HCT116 (cell line): ENCODE data around the gene ITPKA. TPM values are rescaled to one million over a fixed set of nuclear protein-coding genes. Genes with fewer than 3 reads are reported as not detected.
A peak's percentile ranks its signal among the peaks of the same experiment; 100 is the strongest.

Experiments
- ATAC-seq: fragments of 200-7000 bp; cut with Tn5 transposase; 2 replicates; pipeline ENCODE4 v1.9.1; 2020; ENCODE audit warnings: mild to moderate bottlenecking, moderate library complexity
- Bru-seq: library from RNA; stranded (reverse); fragments of 400-500 nt; gene quantifications from one replicate; lab custom pipeline; 2021; lab: Mats Ljungman, UMichigan
- BruChase-seq, 2 experiments: library from RNA; stranded (reverse); fragments of 400-500 nt; gene quantifications; one replicate each; lab custom pipeline; 2021; lab: Mats Ljungman, UMichigan
- BruUV-seq: library from RNA; stranded (reverse); fragments of 400-500 nt; replicated peaks from 2 replicates; lab custom pipeline; 2021; lab: Mats Ljungman, UMichigan
- CTCF ChIA-PET: fragments of 300-600 bp; sonication (Branson Sonifier 250); formaldehyde crosslinking; loops from one replicate; lab custom pipeline; 2021; ENCODE audit warnings: antibody characterized with exemption; lab: Charles Lee
- POLR2A ChIA-PET: fragments of 300-600, 350-600 bp; sonication (Branson Sonifier 250); formaldehyde crosslinking; loops from one replicate; lab custom pipeline; 2021; ENCODE audit warnings: antibody characterized with exemption; lab: Charles Lee
- RAD21 ChIA-PET, 2 experiments: fragments of 300-600 bp; sonication (Branson Sonifier 250); formaldehyde crosslinking; loops; one replicate each; lab custom pipeline; 2023; ENCODE audit warnings: low total read pairs in 2 of 2; ENCODE audit not compliant: uncharacterized antibody in 2 of 2, unreplicated experiment in 2 of 2, low non-redundant PET in 1 of 2; lab: Charles Lee
- DNase-seq: peaks from one replicate; pipeline ENCODE4 v3.0.0-alpha.2; 2010; ENCODE audit warnings: low read depth, low spot score
- H2AFZ ChIP-seq: fragments of 200-600 bp; shearing (Covaris generic), sonication (generic); 2 replicates; pipeline ENCODE4 v1.6.1; 2017; ENCODE audit warnings: low read depth, mixed run types, mixed read lengths, antibody characterized with exemption, low read length; ENCODE audit not compliant: poor library complexity, severe bottlenecking
- H3K27ac ChIP-seq: 2 replicates; pipeline ENCODE4 v1.5.1; 2012; ENCODE audit warnings: low read depth, low read length
- H3K27me3 ChIP-seq: fragments of 200-600 bp; sonication (generic); 2 replicates; pipeline ENCODE4 v1.6.1; 2016; ENCODE audit warnings: mixed run types, low read length, mixed read lengths; ENCODE audit not compliant: insufficient read depth
- H3K36me3 ChIP-seq, 2 experiments: fragments of 200-500 bp in 1 of 2; fragments of 200-600 bp in 1 of 2; sonication (Bioruptor generic) in 1 of 2; sonication (generic) in 1 of 2; 2 replicates each; pipeline versions ENCODE4 v1.5.1 to v1.6.1; 2014 to 2016; ENCODE audit warnings: low read length in 2 of 2, inconsistent platforms in 1 of 2, mixed read lengths in 1 of 2, mixed run types in 1 of 2; ENCODE audit not compliant: insufficient read depth in 2 of 2, control insufficient read depth in 1 of 2
- H3K4me1 ChIP-seq, 2 experiments: fragments of 200-600 bp in 1 of 2; sonication (generic) in 1 of 2; 2 replicates each; pipeline versions ENCODE4 v1.5.1 to v1.6.1; 2012 to 2017; ENCODE audit warnings: low read length in 2 of 2, inconsistent platforms in 1 of 2, mild to moderate bottlenecking in 1 of 2, mixed read lengths in 1 of 2, mixed run types in 1 of 2, moderate library complexity in 1 of 2; ENCODE audit not compliant: insufficient read depth in 2 of 2, control insufficient read depth in 1 of 2
- H3K4me2 ChIP-seq: fragments of 200-600 bp; sonication (generic); 2 replicates; pipeline ENCODE4 v1.6.1; 2017; ENCODE audit warnings: mixed run types, low read length, mixed read lengths
- H3K4me3 ChIP-seq, 2 experiments: fragments of 200-600 bp in 1 of 2; sonication (generic) in 1 of 2; replicated peaks in 1 of 2; 2 replicates each; pipeline ENCODE4 v1.5.1; 2011 to 2016; ENCODE audit warnings: low read length in 2 of 2, control low read depth in 1 of 2, low read depth in 1 of 2, mild to moderate bottlenecking in 1 of 2, mixed read lengths in 1 of 2, mixed run types in 1 of 2
- H3K79me2 ChIP-seq: fragments of 200-600 bp; sonication (generic); 2 replicates; pipeline ENCODE4 v1.6.1; 2017; ENCODE audit warnings: mild to moderate bottlenecking, mixed run types, low read length, moderate library complexity, mixed read lengths; ENCODE audit not compliant: insufficient read depth
- H3K9ac ChIP-seq: fragments of 200-600 bp; sonication (generic); 2 replicates; pipeline ENCODE4 v1.6.1; 2016; ENCODE audit warnings: low read length, mixed read lengths
- H3K9me2 ChIP-seq: fragments of 200-600 bp; sonication (generic), shearing (Covaris generic); 2 replicates; pipeline ENCODE4 v1.6.1; 2017; ENCODE audit warnings: mixed run types, mild to moderate bottlenecking, moderate library complexity; ENCODE audit not compliant: insufficient read depth
- H3K9me3 ChIP-seq, 2 experiments: fragments of 200-500 bp in 1 of 2; fragments of 200-600 bp in 1 of 2; sonication (Bioruptor generic) in 1 of 2; sonication (generic) in 1 of 2; 2 replicates each; pipeline ENCODE4 v1.6.1; 2014 to 2017; ENCODE audit warnings: low read length in 2 of 2, mixed read lengths in 2 of 2, inconsistent platforms in 1 of 2, low read depth in 1 of 2, mild to moderate bottlenecking in 1 of 2, mixed run types in 1 of 2, moderate library complexity in 1 of 2; ENCODE audit not compliant: control insufficient read depth in 1 of 2, insufficient read depth in 1 of 2
- H4K20me1 ChIP-seq: fragments of 200-600 bp; sonication (generic), shearing (Covaris generic); 2 replicates; pipeline ENCODE4 v1.6.1; 2017; ENCODE audit warnings: mixed run types, mild to moderate bottlenecking, moderate library complexity; ENCODE audit not compliant: insufficient read depth
- EGR1 ChIP-seq: IDR thresholded peaks from 2 replicates; pipeline ENCODE4 v1.6.1; 2012; ENCODE audit warnings: low read depth
- ELF1 ChIP-seq: IDR thresholded peaks from 2 replicates; pipeline ENCODE4 v1.6.1; 2012; ENCODE audit warnings: low read depth, borderline replicate concordance
- EZH2 ChIP-seq: fragments of 200-600 bp; sonication (generic); IDR thresholded peaks from 2 replicates; pipeline ENCODE4 v1.6.1; 2017; ENCODE audit warnings: antibody characterized with exemption, mixed run types
- EZH2phosphoT487 ChIP-seq: fragments of 200-600 bp; IDR thresholded peaks from 2 replicates; pipeline ENCODE4 v1.6.1; 2018; ENCODE audit warnings: antibody characterized with exemption, borderline replicate concordance
- FOSL1 ChIP-seq: IDR thresholded peaks from 2 replicates; pipeline ENCODE4 v1.6.1; 2012; ENCODE audit warnings: low read depth
- JUND ChIP-seq: IDR thresholded peaks from 2 replicates; pipeline ENCODE4 v1.6.1; 2012
- POLR2A ChIP-seq: IDR thresholded peaks from 2 replicates; pipeline ENCODE4 v1.7.0; 2011; ENCODE audit warnings: borderline replicate concordance; ENCODE audit not compliant: insufficient read depth, insufficient read length; ENCODE audit errors: extremely low read depth
- POLR2AphosphoS5 ChIP-seq: IDR thresholded peaks from 2 replicates; pipeline ENCODE4 v1.6.1; 2011; ENCODE audit warnings: mild to moderate bottlenecking, low read depth, low read length, moderate library complexity
- RAD21 ChIP-seq: IDR thresholded peaks from 2 replicates; pipeline ENCODE4 v1.6.1; 2012; ENCODE audit warnings: low read depth, mild to moderate bottlenecking
- SIN3A ChIP-seq: IDR thresholded peaks from 2 replicates; pipeline ENCODE4 v1.6.1; 2012; ENCODE audit warnings: low read depth
- SP1 ChIP-seq: IDR thresholded peaks from 2 replicates; pipeline ENCODE4 v1.6.1; 2012; ENCODE audit warnings: low read depth
- TCF7L2 ChIP-seq: IDR thresholded peaks from 2 replicates; pipeline ENCODE4 v1.7.0; 2011; ENCODE audit warnings: borderline replicate concordance, inconsistent platforms; ENCODE audit not compliant: insufficient read depth, insufficient read length; ENCODE audit errors: extremely low read depth
- ZFX ChIP-seq: fragments of 450-650 bp; IDR thresholded peaks from 2 replicates; pipeline ENCODE4 v1.6.1; 2017
- intact Hi-C: fragments of 100-400 bp; cut with micrococcal nuclease; formaldehyde crosslinking; loops from 2 replicates; pipeline ENCODE4 v1.10.0; 2022
- long read RNA-seq: library from polyadenylated mRNA; unstranded; transcript quantifications from one replicate; pipeline ENCODE4 v2.0.0, GENCODE V29; 2021; ENCODE audit not compliant: unreplicated experiment
- polyA plus RNA-seq: library from polyadenylated mRNA; unstranded; fragments of >200 nt; gene quantifications from 2 replicates; pipeline ENCODE4 v1.2.1, GENCODE V29; 2012; ENCODE audit warnings: missing spikeins
- total RNA-seq: library from RNA; stranded (reverse); gene quantifications from one replicate; pipeline ENCODE4 v1.2.1, GENCODE V29; 2021; ENCODE audit not compliant: unreplicated experiment
- TF ChIP-seq, protein P1 (sequence below), 3 experiments: fragments of 200-600 bp in 1 of 3; sonication (generic) in 1 of 3; IDR thresholded peaks in 2 of 3; conservative IDR thresholded peaks in 1 of 3; 2 replicates each; pipeline ENCODE4 v1.5.1; 2012 to 2017; ENCODE audit warnings: low read depth in 2 of 3, low read length in 2 of 3, antibody characterized with exemption in 1 of 3, borderline replicate concordance in 1 of 3, control low read depth in 1 of 3, mild to moderate bottlenecking in 1 of 3, mixed read lengths in 1 of 3, mixed run types in 1 of 3, moderate library complexity in 1 of 3; ENCODE audit not compliant: insufficient read depth in 1 of 3
- TF ChIP-seq, protein P2 (sequence below): IDR thresholded peaks from 2 replicates; pipeline ENCODE4 v1.6.1; 2012

The ITPKA gene
- total RNA-seq (10.8 TPM), Bru-seq, nascent RNA (percentile 40 among the genes with signal in this experiment), BruChase-seq, experiment 1, labeled RNA remaining after a 6-hour chase (percentile 56 among the genes with signal in this experiment), BruChase-seq, experiment 2, labeled RNA remaining after a 2-hour chase (percentile 41 among the genes with signal in this experiment)
- polyA plus RNA-seq: 12.5 and 17.8 TPM in 2 replicates
- long read RNA-seq, transcript ITPKA-201 (7 exons, 1,824 nt): major isoform, 32 of 37 reads
- long read RNA-seq, partial matches to known transcripts: 4 of 37 reads
- long read RNA-seq, other reads (novel, unspliced or antisense): 0 of 37 reads

DNA sequence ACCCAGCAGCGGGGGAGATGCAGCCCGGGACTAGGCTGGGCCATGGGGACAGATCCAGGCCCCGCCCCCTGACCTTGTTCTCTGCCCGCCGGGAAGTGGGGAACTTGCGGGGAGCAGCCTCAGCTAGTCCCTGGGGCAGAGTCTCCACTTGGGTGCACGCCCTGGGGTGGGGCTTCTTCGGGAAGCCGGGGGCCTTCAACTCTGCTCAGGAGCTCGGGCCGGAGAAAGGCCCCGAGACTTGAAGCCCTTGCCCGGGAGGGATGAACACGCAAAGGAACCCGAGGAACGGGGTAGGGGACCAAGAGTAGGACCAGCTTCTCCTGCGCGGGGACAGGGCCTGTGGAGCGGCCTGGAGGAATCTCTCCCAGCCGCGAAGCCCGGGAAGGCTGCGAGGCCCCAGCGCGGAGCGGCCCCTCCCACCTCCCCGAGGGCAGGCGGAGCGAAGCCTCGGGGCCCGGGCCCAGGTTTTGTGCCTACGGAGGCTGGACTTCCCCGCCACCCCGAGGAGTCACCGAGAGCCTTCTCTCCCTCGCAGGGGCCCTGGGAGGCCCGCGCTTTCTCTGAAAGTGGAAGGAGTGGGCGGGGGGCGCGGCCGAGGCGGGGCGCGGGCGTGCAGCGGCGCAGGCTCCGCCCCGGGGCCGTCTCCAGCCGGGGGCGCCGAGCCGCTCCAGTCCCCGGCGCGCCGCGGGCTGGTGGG lies at the start of gene ITPKA:
TSS of gene ITPKA (plus strand) at position 670 of the 697 bp plus-strand sequence. CDS start 54 bp downstream, outside the sequence.
- Histone ChIP-seq H3K79me2 (no peaks in the 10 kb centered on the region), H3K4me1 (peaks cover 37 to 55% of the 10 kb centered on the region in 2 experiments), H2AFZ (peak within 1 kb of the TSS; percentile 5), H3K27ac (peak within 1 kb of the TSS; percentile 76), H3K27me3 (no peaks in the 10 kb centered on the region), H3K9me3 (no peaks in the 10 kb centered on the region), H3K4me2 (peak within 1 kb of the TSS; percentile 91), H3K9me2 (no peaks in the 10 kb centered on the region), H3K4me3 (peak within 1 kb of the TSS; percentile 43 to 63), H3K9ac (peak within 1 kb of the TSS; percentile 67), H3K36me3 (no peaks in the 10 kb centered on the region), H4K20me1 (no peaks in the 10 kb centered on the region)
- CTCF ChIA-PET: interaction anchor here (1.4 kb wide), 1 partner anchor 28 kb away, joined by 4 read pairs; no protein-coding TSS in a partner anchor
- BruUV-seq: TSS peak; percentile 87
- POLR2A ChIA-PET: interaction anchor here (0.8 to 1.0 kb wide), 2 partner anchors 11 to 20 kb away, joined by 4 read pairs; partner anchors contain the start of gene LTK
- RAD21 ChIA-PET: no interaction called here
- intact Hi-C loops: no loop called here
- ATAC-seq: peak; percentile 80
- DNase-seq: no peak
- TF ChIP-seq ELF1 (no peak), ZFX (peak; percentile 88), EZH2 (no peak), EGR1 (peak; percentile 93), POLR2AphosphoS5 (peak; percentile 70)

DNA sequence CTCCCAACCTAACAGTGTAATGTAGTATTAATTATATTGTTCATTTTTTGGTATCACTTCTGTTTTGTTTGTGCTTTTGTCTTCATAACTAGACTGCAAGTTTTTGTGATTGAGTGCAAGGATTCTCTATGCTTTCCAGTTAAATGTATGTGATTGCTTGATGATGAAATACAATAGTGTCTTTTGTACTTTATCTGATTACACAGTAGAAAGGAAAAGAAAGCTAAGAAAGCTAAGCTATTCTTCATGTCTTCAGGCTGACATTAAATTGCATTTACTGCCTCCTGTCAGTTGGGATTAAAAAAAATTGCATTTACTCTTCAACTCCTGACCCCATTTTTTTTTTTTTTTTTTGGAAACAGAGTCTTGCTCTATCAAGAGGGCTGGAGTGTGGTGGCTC lies 48.3 kb upstream of the ITPKA start:
- POLR2A ChIA-PET: no interaction called here
- intact Hi-C loops: no loop called here
- no peak overlapping the region for H3K4me2 ChIP-seq
- DNase-seq (no peak), ATAC-seq (no peak)
- CTCF ChIA-PET: no interaction called here
- H3K27me3 ChIP-seq: no peaks in the 10 kb centered on the region
- RAD21 ChIA-PET: no interaction called here
- peaks cover 21% of the 10 kb centered on the region; the same call in 1 of the 2 replicates for H3K79me2 ChIP-seq
- H3K9me2 ChIP-seq: no peaks in the 10 kb centered on the region
- no peaks in the 10 kb centered on the region for H4K20me1 ChIP-seq
- no peak overlapping the region for H3K27ac ChIP-seq
- no TSS peak for BruUV-seq
- no peaks in the 10 kb centered on the region for H3K4me1 ChIP-seq
- peaks cover 0 to 12% of the 10 kb centered on the region in 2 experiments; a peak in 1 of 4 replicates for H3K36me3 ChIP-seq
- H2AFZ ChIP-seq: no peak overlapping the region
- H3K9ac ChIP-seq: no peak overlapping the region
- H3K9me3 ChIP-seq: no peaks in the 10 kb centered on the region
- no peak overlapping the region for H3K4me3 ChIP-seq
- TF ChIP-seq EZH2phosphoT487: no peak
- TF ChIP-seq POLR2AphosphoS5: no peak
- TF ChIP-seq TCF7L2: no peak
- no peak for TF ChIP-seq POLR2A
- no peak for TF ChIP-seq SIN3A
- TF ChIP-seq SP1: no peak
- TF ChIP-seq FOSL1: no peak
- TF ChIP-seq ELF1: no peak
- TF ChIP-seq, protein P1, sequence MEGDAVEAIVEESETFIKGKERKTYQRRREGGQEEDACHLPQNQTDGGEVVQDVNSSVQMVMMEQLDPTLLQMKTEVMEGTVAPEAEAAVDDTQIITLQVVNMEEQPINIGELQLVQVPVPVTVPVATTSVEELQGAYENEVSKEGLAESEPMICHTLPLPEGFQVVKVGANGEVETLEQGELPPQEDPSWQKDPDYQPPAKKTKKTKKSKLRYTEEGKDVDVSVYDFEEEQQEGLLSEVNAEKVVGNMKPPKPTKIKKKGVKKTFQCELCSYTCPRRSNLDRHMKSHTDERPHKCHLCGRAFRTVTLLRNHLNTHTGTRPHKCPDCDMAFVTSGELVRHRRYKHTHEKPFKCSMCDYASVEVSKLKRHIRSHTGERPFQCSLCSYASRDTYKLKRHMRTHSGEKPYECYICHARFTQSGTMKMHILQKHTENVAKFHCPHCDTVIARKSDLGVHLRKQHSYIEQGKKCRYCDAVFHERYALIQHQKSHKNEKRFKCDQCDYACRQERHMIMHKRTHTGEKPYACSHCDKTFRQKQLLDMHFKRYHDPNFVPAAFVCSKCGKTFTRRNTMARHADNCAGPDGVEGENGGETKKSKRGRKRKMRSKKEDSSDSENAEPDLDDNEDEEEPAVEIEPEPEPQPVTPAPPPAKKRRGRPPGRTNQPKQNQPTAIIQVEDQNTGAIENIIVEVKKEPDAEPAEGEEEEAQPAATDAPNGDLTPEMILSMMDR (IDR thresholded peaks at IDR 0.05 in 2 of 3, conservative IDR thresholded peaks at IDR 0.05 in 1 of 3; ENCODE audit: borderline replicate concordance in 1 of 3, insufficient read depth in 1 of 3, low read depth in 2 of 3, low read length in 2 of 3): no peak
- TF ChIP-seq RAD21: no peak
- TF ChIP-seq, protein P2, sequence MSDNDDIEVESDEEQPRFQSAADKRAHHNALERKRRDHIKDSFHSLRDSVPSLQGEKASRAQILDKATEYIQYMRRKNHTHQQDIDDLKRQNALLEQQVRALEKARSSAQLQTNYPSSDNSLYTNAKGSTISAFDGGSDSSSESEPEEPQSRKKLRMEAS: no peak
- TF ChIP-seq JUND: no peak
